Measurements from ENCODE around the gene SYT2. TPM values are rescaled to one million over a fixed set of nuclear protein-coding genes. Genes with fewer than 3 reads are reported as not detected.
"Not testable (repeated sequence)": the region's sequence is repeated elsewhere in the genome, so short reads cannot be mapped to it uniquely, and the experiment has no call there.

Gene SYT2
- total RNA-seq, 1 donor from 2014 or later: not detected

DNA sequence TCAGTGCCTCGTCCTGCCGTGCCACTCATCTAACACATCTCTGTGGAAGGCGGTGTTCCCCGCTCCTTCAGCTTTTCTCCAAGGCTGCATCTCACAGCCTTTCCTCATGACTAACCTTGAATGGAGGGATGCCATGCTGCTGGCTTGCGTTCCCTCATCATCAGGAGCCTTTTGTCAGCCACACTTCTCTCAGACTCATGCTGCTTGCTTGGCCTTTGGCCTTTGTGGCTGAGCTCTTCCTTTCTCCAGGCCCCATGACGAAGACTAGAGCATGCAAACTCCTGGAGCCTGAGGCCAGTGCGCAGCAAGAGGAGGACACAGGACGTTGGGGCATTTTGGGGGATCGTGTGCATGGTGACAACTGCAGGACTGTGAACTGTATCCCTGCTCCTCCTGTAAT, 70.8 kb downstream of the SYT2 start:
- Histone ChIP-seq H3K9me3 (no peaks in the 10 kb centered on the region), H3K27ac (no peak overlapping the region), H3K27me3 (peaks cover 22% of the 10 kb centered on the region), H3K36me3 (no peaks in the 10 kb centered on the region), H3K4me1 (peaks cover 11 to 15% of the 10 kb centered on the region in 2 donors), H3K4me3 (no peak overlapping the region)
- no peak for DNase-seq (ENCODE audit: low spot score in 2 of 2)
- intact Hi-C loops (cut with DNase I): no loop called here
- no peak for TF ChIP-seq CTCF (IDR thresholded peaks at IDR 0.05)

GRCh38 chr1:202638701-202639305, 71.5 kb downstream of the SYT2 start:
- H3K27ac ChIP-seq; H3K36me3 ChIP-seq; intact Hi-C loops (cut with DNase I); H3K9me3 ChIP-seq; H3K4me3 ChIP-seq; DNase-seq (ENCODE audit: low spot score in 2 of 2): not testable (repeated sequence)
- H3K4me1 ChIP-seq: peaks cover 11 to 14% of the 10 kb centered on the region in 2 donors
- H3K27me3 ChIP-seq: peaks cover 18% of the 10 kb centered on the region

DNA sequence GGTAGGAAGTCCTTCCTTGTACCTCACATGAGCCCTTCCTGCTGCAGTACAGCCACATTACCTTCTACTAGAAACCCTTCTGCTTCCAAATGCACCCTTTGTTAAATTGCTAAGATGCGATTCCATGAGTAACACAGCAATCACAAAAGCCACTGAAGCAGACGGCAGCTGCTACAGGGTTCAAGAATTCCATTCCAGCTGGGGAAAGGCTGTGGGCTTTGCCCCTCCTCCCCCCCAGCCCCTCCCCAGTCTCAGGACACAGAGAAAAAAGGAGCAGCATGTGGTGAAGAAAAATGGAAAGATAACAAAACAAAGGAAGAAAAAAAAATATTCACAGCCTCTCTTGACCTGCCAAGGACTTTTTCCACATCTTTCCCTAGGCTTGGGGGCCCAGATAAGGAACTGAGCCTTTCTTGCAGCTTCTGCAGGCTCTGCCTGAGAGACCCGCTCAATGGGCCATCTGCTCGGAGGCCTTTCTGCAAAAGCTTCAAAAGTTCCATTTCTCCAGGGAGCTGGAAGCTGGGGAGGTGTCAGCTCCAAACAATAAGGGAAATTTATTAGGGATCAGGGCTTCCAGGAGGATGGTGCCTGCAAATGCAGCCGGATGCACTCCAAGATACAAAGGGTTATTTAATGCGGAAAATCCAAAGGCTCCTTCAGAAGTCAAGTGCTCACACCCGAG, 72.1 kb downstream of the SYT2 start:
- no peak for TF ChIP-seq CTCF (IDR thresholded peaks at IDR 0.05)
- H3K4me3 ChIP-seq: no peak overlapping the region
- no peak for DNase-seq (ENCODE audit: low spot score in 2 of 2)
- intact Hi-C loops (cut with DNase I): no loop called here
- H3K9me3 ChIP-seq: no peaks in the 10 kb centered on the region
- H3K27me3 ChIP-seq: peaks cover 12% of the 10 kb centered on the region
- peaks cover 6 to 9% of the 10 kb centered on the region in 2 donors for H3K4me1 ChIP-seq
- no peak overlapping the region for H3K27ac ChIP-seq
- no peaks in the 10 kb centered on the region for H3K36me3 ChIP-seq

DNA sequence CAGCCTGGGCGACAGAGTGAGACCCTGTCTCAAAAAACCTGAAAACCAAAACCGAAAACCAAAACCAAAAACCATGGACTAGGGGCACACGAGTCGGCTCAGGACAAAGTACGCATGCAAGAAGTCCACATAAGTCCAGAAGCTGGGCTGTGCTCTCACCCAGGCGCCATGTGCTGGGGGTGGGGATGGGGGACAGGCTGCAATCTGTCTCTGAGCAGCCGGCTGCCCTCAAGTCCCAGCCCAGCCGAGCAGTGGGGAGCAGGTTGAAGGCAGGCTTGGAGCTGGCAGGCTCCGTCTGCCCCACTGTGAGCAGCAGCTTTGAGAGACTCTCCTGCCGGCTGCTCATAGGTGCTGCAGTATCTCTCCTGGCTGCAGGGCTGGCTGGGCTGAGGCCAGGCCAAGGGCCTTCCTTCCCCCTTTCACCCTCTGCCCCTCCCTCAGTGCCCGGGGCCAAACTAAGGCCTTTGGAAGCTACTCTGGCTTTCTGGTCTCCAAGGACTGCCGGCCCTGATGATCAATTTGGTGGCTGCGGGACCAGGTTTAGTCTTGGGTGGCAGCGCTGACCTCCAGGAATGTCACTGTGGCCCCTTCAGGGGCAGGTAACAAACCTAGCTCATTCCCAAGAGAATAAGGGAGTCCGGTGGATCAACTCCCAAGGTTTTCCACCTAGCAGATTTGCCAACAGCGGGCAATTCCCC, 72.8 kb downstream of the SYT2 start:
- H3K4me1 ChIP-seq; H3K27me3 ChIP-seq; DNase-seq (ENCODE audit: low spot score in 2 of 2); H3K36me3 ChIP-seq; H3K27ac ChIP-seq; intact Hi-C loops (cut with DNase I); H3K4me3 ChIP-seq; H3K9me3 ChIP-seq: not testable (repeated sequence)

DNA sequence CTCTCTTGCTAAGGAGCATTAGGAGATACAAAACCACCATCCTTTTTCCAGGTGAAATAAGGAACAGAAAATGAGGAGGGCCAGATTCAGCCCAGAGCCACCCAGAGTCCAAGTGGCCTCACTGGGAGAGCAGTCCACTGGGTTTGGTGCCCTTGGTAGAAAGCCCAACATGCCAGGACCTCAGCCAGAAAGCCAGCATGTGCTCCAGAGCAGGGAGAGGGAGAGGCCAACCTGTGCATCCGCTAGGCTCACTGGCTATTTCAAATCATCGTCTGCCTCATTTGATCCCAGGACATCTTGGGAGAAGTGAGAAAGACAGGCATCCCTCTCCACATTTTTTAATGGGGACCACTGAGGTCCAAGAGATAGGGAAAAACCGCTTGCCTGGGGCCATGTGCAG, 74.1 kb downstream of the SYT2 start:
- H3K36me3 ChIP-seq; H3K27me3 ChIP-seq; DNase-seq (ENCODE audit: low spot score in 2 of 2); intact Hi-C loops (cut with DNase I); H3K4me3 ChIP-seq; H3K4me1 ChIP-seq; H3K9me3 ChIP-seq; H3K27ac ChIP-seq: not testable (repeated sequence)

DNA sequence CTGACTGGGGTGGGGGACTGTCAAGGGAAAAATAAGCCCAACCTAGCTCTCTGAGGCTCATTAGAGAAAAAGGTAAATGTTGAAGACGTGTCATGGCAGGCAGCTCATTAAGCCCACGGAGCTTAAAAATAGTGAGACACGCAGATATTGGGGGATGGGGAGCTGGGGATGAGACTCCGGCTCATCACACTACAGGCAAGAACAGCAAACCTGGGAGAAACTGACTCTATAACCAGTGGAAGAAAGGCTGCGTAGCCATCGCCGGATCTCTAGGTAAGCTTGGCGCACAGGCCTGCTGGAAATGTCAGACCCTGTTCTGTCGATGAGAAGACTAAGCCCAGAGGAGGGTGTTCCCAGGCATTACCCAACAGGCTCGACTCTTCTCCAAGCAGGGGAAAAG, 78.0 kb downstream of the SYT2 start:
- Histone ChIP-seq H3K36me3 (no peaks in the 10 kb centered on the region), H3K27ac (no peak overlapping the region), H3K4me1 (no peaks in the 10 kb centered on the region), H3K4me3 (no peak overlapping the region), H3K9me3 (no peaks in the 10 kb centered on the region), H3K27me3 (no peaks in the 10 kb centered on the region)
- no peak for TF ChIP-seq CTCF (IDR thresholded peaks at IDR 0.05)
- intact Hi-C loops (cut with DNase I): no loop called here
- no peak for DNase-seq (ENCODE audit: low spot score in 2 of 2)

All from ascending aorta (tissue), 2 donors.